ENCODE measurements around the gene UGT1A4. TPM values are rescaled to one million over a fixed set of nuclear protein-coding genes. Genes with fewer than 3 reads are reported as not detected.

Gene UGT1A4
- 73.6 and 93.0 TPM in 2 replicates for total RNA-seq (2021)
- percentile 100 among the genes with signal in this experiment for Bru-seq, nascent RNA
- BruChase-seq, experiment 1, labeled RNA remaining after a 2-hour chase = percentile 100 among the genes with signal in this experiment
- BruChase-seq, experiment 2, labeled RNA remaining after a 6-hour chase = percentile 90 among the genes with signal in this experiment
- long read RNA-seq = 0 reads

GRCh38 chr2:233718552-233718951 is at the start of gene UGT1A4:
Gene UGT1A4, plus strand, starts transcription at chr2:233718736. Its CDS starts 85 bp downstream, at chr2:233718821.
- no peak within 1 kb of the TSS for H3K4me3 ChIP-seq
- ChIA-PET CTCF (no interaction called here), POLR2A (ENCODE audit: unreplicated experiment) (interaction anchor here (0.5 kb wide), 1 partner anchor 305 kb away, joined by 3 read pairs; no protein-coding TSS in a partner anchor)
- TF ChIP-seq CTCF (conservative IDR thresholded peaks at IDR 0.05) (no peak), EZH2 (IDR thresholded peaks at IDR 0.05; ENCODE audit: low read depth) (no peak)
- H4K20me1 ChIP-seq (ENCODE audit: insufficient read depth) = peaks cover 29% of the 10 kb centered on the region
- no peak within 1 kb of the TSS for H3K27ac ChIP-seq
- DNase-seq = no peak
- no peak within 1 kb of the TSS for H3K4me2 ChIP-seq
- H3K27me3 ChIP-seq (ENCODE audit: insufficient read depth, low read depth) = no peaks in the 10 kb centered on the region
- BruUV-seq (replicated peaks) = no TSS peak
- H3K4me1 ChIP-seq (replicated peaks; ENCODE audit: insufficient read depth) = peaks cover 12% of the 10 kb centered on the region; the same call in 1 of the 2 replicates
- H3F3A ChIP-seq (ENCODE audit: insufficient read depth, low read depth) = peaks cover 88% of the 10 kb centered on the region
- H3K9me3 ChIP-seq (ENCODE audit: insufficient read depth, low read depth) = no peaks in the 10 kb centered on the region
- H3K36me3 ChIP-seq (ENCODE audit: low read depth) = peaks cover 87% of the 10 kb centered on the region
- H3K9me2 ChIP-seq (ENCODE audit: insufficient read depth) = no peaks in the 10 kb centered on the region
- peaks cover 93% of the 10 kb centered on the region for H3K79me2 ChIP-seq (ENCODE audit: low read depth)
- H2AFZ ChIP-seq = no peak within 1 kb of the TSS
- intact Hi-C loops (cut with micrococcal nuclease; ENCODE audit: unreplicated experiment) = no loop called here

- Histone ChIP-seq H2AFZ (0 out of 2 replicates have a peak within 1 kb of the TSS, but pooled peaks have one; percentile 19), H3K36me3 (ENCODE audit: low read depth) (no peaks in the 10 kb centered on the region), H3K9me2 (ENCODE audit: insufficient read depth) (peaks cover 4% of the 10 kb centered on the region; the same call in 1 of the 2 replicates), H3K9me3 (ENCODE audit: insufficient read depth, low read depth) (no peaks in the 10 kb centered on the region; the same call in 1 of the 2 replicates), H3K27ac (no peak within 1 kb of the TSS), H3K4me3 (no peak within 1 kb of the TSS), H3K27me3 (ENCODE audit: insufficient read depth, low read depth) (no peaks in the 10 kb centered on the region), H3K79me2 (ENCODE audit: low read depth) (no peaks in the 10 kb centered on the region), H3K4me2 (no peak within 1 kb of the TSS), H3K4me1 (replicated peaks; ENCODE audit: insufficient read depth) (no peaks in the 10 kb centered on the region), H4K20me1 (ENCODE audit: insufficient read depth) (no peaks in the 10 kb centered on the region), H3F3A (ENCODE audit: insufficient read depth, low read depth) (no peaks in the 10 kb centered on the region)
- no TSS peak for BruUV-seq (replicated peaks)
- TF ChIP-seq CTCF (conservative IDR thresholded peaks at IDR 0.05) (no peak), EZH2 (IDR thresholded peaks at IDR 0.05; ENCODE audit: low read depth) (no peak)
- intact Hi-C loops (cut with micrococcal nuclease; ENCODE audit: unreplicated experiment) = no loop called here
- peak in 1 of 2 experiments; percentile 22 for DNase-seq
- POLR2A ChIA-PET (ENCODE audit: unreplicated experiment) = no interaction called here
- CTCF ChIA-PET = no interaction called here
These were observed 47.0 kb upstream of the UGT1A4 start, which contains the start of gene UGT1A9 for GRCh38 chr2:233671290-233672161. Gene UGT1A9, plus strand, starts transcription at chr2:233671898. Its CDS starts 37 bp downstream, at chr2:233671935.

- Histone ChIP-seq H3K79me2 (ENCODE audit: low read depth) (no peaks in the 10 kb centered on the region), H2AFZ (no peak overlapping the region), H3K27me3 (ENCODE audit: insufficient read depth, low read depth) (no peaks in the 10 kb centered on the region), H3K36me3 (ENCODE audit: low read depth) (no peaks in the 10 kb centered on the region), H3K4me1 (replicated peaks; ENCODE audit: insufficient read depth) (no peaks in the 10 kb centered on the region), H4K20me1 (ENCODE audit: insufficient read depth) (no peaks in the 10 kb centered on the region), H3K27ac (no peak overlapping the region), H3F3A (ENCODE audit: insufficient read depth, low read depth) (no peaks in the 10 kb centered on the region), H3K4me2 (no peak overlapping the region), H3K4me3 (no peak overlapping the region), H3K9me2 (ENCODE audit: insufficient read depth) (peaks cover 4% of the 10 kb centered on the region; the same call in 1 of the 2 replicates), H3K9me3 (ENCODE audit: insufficient read depth, low read depth) (no peaks in the 10 kb centered on the region; the same call in 1 of the 2 replicates)
- ChIA-PET CTCF (no interaction called here), POLR2A (ENCODE audit: unreplicated experiment) (no interaction called here)
- no TSS peak for BruUV-seq (replicated peaks)
- intact Hi-C loops (cut with micrococcal nuclease; ENCODE audit: unreplicated experiment) = no loop called here
- TF ChIP-seq EZH2 (IDR thresholded peaks at IDR 0.05; ENCODE audit: low read depth) (no peak), CTCF (conservative IDR thresholded peaks at IDR 0.05) (no peak)
- peak in 1 of 2 experiments; percentile 29 for DNase-seq
These were observed 45.6 kb upstream of the UGT1A4 start for GRCh38 chr2:233672886-233673285.
